GM12878 (cell line): ENCODE results near the gene CYP51A1. TPM values are rescaled to one million over a fixed set of nuclear protein-coding genes. Genes with fewer than 3 reads are reported as not detected.

Experiments
- ATAC-seq: fragments of 200-7000 bp; cut with Tn5 transposase; 3 replicates; pipeline ENCODE4 v1.9.1; 2020; ENCODE audit warnings: mild to moderate bottlenecking, moderate library complexity
- BruUV-seq: library from RNA; stranded (reverse); fragments of 400-500 nt; replicated peaks from 2 replicates; lab custom pipeline; 2021; lab: Mats Ljungman, UMichigan
- CTCF ChIA-PET: fragments of 300-600 bp; sonication (Branson Sonifier 250); formaldehyde crosslinking; extraction: SDS; loops from one replicate; lab custom pipeline; 2021; ENCODE audit warnings: inconsistent platforms; lab: Yijun Ruan, JAX
- POLR2A ChIA-PET: fragments of 350-600 bp; formaldehyde crosslinking; extraction: SDS; loops from one replicate; lab custom pipeline; 2021; ENCODE audit warnings: inconsistent platforms; lab: Charles Lee
- RAD21 ChIA-PET: fragments of 300-600 bp; sonication (Branson Sonifier 250); formaldehyde crosslinking; loops from one replicate; lab custom pipeline; 2023; ENCODE audit warnings: antibody characterized with exemption; ENCODE audit not compliant: unreplicated experiment; lab: Charles Lee
- SMC1A ChIA-PET: fragments of 300-600 bp; sonication (Branson Sonifier 250); formaldehyde crosslinking; loops from one replicate; lab custom pipeline; 2023; ENCODE audit not compliant: unreplicated experiment, uncharacterized antibody; lab: Charles Lee
- DNase-seq: peaks from one replicate; pipeline ENCODE4 v3.0.0-alpha.2; 2011; ENCODE audit warnings: low read depth, low spot score
- FAIRE-seq: peaks from 3 replicates; lab custom pipeline; 2011; peaks lifted over from hg19 to GRCh38; lab: Jason Lieb, UNC
- H2AFZ ChIP-seq: 2 replicates; pipeline ENCODE4 v1.6.0; 2011; ENCODE audit warnings: low read depth, low read length, control low read depth; ENCODE audit not compliant: control insufficient read depth
- H3K27ac ChIP-seq: 2 replicates; pipeline ENCODE4 v1.5.1; 2011; ENCODE audit warnings: control low read depth; ENCODE audit not compliant: control insufficient read depth, insufficient read depth
- H3K27me3 ChIP-seq, 2 experiments: replicated peaks in 1 of 2; 2 replicates each; pipeline versions ENCODE4 v1.6.0 to v1.6.1; 2011; ENCODE audit warnings: low read length in 1 of 2; ENCODE audit not compliant: control insufficient read depth in 2 of 2, insufficient read depth in 2 of 2
- H3K36me3 ChIP-seq, 2 experiments: 2 replicates each; pipeline ENCODE4 v1.5.1; 2011; ENCODE audit warnings: low read length in 1 of 2; ENCODE audit not compliant: control insufficient read depth in 2 of 2, insufficient read depth in 2 of 2
- H3K4me1 ChIP-seq: 2 replicates; pipeline ENCODE4 v1.6.1; 2011; ENCODE audit warnings: mild to moderate bottlenecking, low read length, moderate library complexity, mixed read lengths; ENCODE audit not compliant: control insufficient read depth, insufficient read depth
- H3K4me2 ChIP-seq: 2 replicates; pipeline ENCODE4 v1.6.0; 2011; ENCODE audit warnings: control low read depth; ENCODE audit not compliant: control insufficient read depth, insufficient read depth
- H3K4me3 ChIP-seq: fragments of 200-600 bp; sonication (generic); 2 replicates; pipeline ENCODE4 v1.5.1; 2016
- H3K79me2 ChIP-seq: 2 replicates; pipeline ENCODE4 v1.6.0; 2011; ENCODE audit warnings: low read length; ENCODE audit not compliant: control insufficient read depth, insufficient read depth
- H3K9ac ChIP-seq: 2 replicates; pipeline ENCODE4 v1.8.0; 2011; ENCODE audit warnings: low read length, control low read depth, mixed read lengths; ENCODE audit not compliant: control insufficient read depth, insufficient read depth
- H3K9me3 ChIP-seq: replicated peaks from 3 replicates; pipeline ENCODE4 v1.5.1; 2011; ENCODE audit warnings: mild to moderate bottlenecking, low read length; ENCODE audit not compliant: control insufficient read depth, insufficient read depth
- H4K20me1 ChIP-seq: 2 replicates; pipeline ENCODE4 v1.6.0; 2011; ENCODE audit not compliant: control insufficient read depth, insufficient read depth
- BHLHE40 ChIP-seq, 2 experiments: fragments of 450-650 bp in 1 of 2; IDR thresholded peaks; 2 replicates each; pipeline ENCODE4 v1.6.1; 2011 to 2017; ENCODE audit warnings: low read depth in 2 of 2, borderline replicate concordance in 1 of 2, improper control_type of control experiment in 1 of 2, low read length in 1 of 2, mild to moderate bottlenecking in 1 of 2
- BRCA1 ChIP-seq: IDR thresholded peaks from 2 replicates; pipeline ENCODE4 v1.6.1; 2011; ENCODE audit warnings: low read depth, low read length, improper control_type of control experiment
- CHD2 ChIP-seq: IDR thresholded peaks from 2 replicates; pipeline ENCODE4 v1.6.1; 2011; ENCODE audit warnings: low read depth, low read length, improper control_type of control experiment, borderline replicate concordance
- ESRRA ChIP-seq: IDR thresholded peaks from 2 replicates; pipeline ENCODE4 v1.6.1; 2012; ENCODE audit warnings: mild to moderate bottlenecking, low read length, improper control_type of control experiment
- FOS ChIP-seq: IDR thresholded peaks from 3 replicates; pipeline ENCODE4 v1.6.1; 2011; ENCODE audit warnings: borderline replicate concordance; ENCODE audit not compliant: insufficient read length; ENCODE audit errors: extremely low read depth
- HCFC1 ChIP-seq: fragments of 150-350 bp; IDR thresholded peaks from 2 replicates; pipeline ENCODE4 v1.6.1; 2014; ENCODE audit warnings: low read length
- HDGF ChIP-seq: fragments of 450-650 bp; IDR thresholded peaks from 2 replicates; pipeline ENCODE4 v1.6.1; 2016; ENCODE audit warnings: antibody characterized with exemption
- IRF4 ChIP-seq: IDR thresholded peaks from 2 replicates; pipeline ENCODE4 v1.6.1; 2011; ENCODE audit warnings: low read depth, low read length
- NR2F1 ChIP-seq: fragments of 450-650 bp; conservative IDR thresholded peaks from 2 replicates; pipeline ENCODE4 v1.6.1; 2017; ENCODE audit warnings: mild to moderate bottlenecking
- PBX3 ChIP-seq: IDR thresholded peaks from 2 replicates; pipeline ENCODE4 v1.6.1; 2011; ENCODE audit warnings: mild to moderate bottlenecking, low read depth, low read length, moderate library complexity; ENCODE audit not compliant: insufficient replicate concordance
- RAD21 ChIP-seq: IDR thresholded peaks from 2 replicates; pipeline ENCODE4 v1.6.1; 2011; ENCODE audit warnings: mild to moderate bottlenecking, low read depth, low read length, moderate library complexity; ENCODE audit not compliant: insufficient read depth
- RUNX3 ChIP-seq: IDR thresholded peaks from 2 replicates; pipeline ENCODE4 v1.6.1; 2012; ENCODE audit warnings: low read length, inconsistent platforms
- SMAD5 ChIP-seq: IDR thresholded peaks from 2 replicates; pipeline ENCODE4 v1.6.1; 2016; ENCODE audit warnings: antibody characterized with exemption, low read depth
- TCF12 ChIP-seq: IDR thresholded peaks from 2 replicates; pipeline ENCODE4 v1.6.1; 2011; ENCODE audit warnings: low read depth, mild to moderate bottlenecking, low read length
- YY1 ChIP-seq: IDR thresholded peaks from 2 replicates; pipeline ENCODE4 v1.6.1; 2011; ENCODE audit warnings: low read depth, mild to moderate bottlenecking, low read length
- ZNF217 ChIP-seq: fragments of 450-650 bp; IDR thresholded peaks from 2 replicates; pipeline ENCODE4 v1.6.1; 2017; ENCODE audit warnings: antibody characterized with exemption, mild to moderate bottlenecking
- ZNF24 ChIP-seq: fragments of 450-650 bp; IDR thresholded peaks from 2 replicates; pipeline ENCODE4 v1.6.1; 2017; ENCODE audit warnings: antibody characterized with exemption, mild to moderate bottlenecking
- ZNF384 ChIP-seq: IDR thresholded peaks from 2 replicates; pipeline ENCODE4 v1.6.1; 2012; ENCODE audit warnings: low read depth, mild to moderate bottlenecking, low read length, improper control_type of control experiment, borderline replicate concordance
- WGBS: methylation state at CpG from one replicate; pipeline ENCODE4 v1.1.6; 2016; ENCODE audit warnings: low lambda C conversion rate; ENCODE audit not compliant: insufficient replicate concordance, insufficient coverage; ENCODE audit errors: missing lambda C conversion rate; 5-methylcytosine and 5-hydroxymethylcytosine counted together
- in situ Hi-C: fragments of 300-500 bp; cut with MboI; formaldehyde crosslinking; loops from 9 replicates; pipeline ENCODE4 v1.14.3; 2018; ENCODE audit warnings: mixed read lengths
- intact Hi-C: fragments of 100-400 bp; cut with micrococcal nuclease; formaldehyde crosslinking; loops from one replicate; pipeline ENCODE4 v1.14.2; 2022; ENCODE audit not compliant: unreplicated experiment
- polyA plus RNA-seq, 11 experiments: library from polyadenylated mRNA; depleted of rRNA in 4 of 11; unstranded in 6 of 11; stranded (reverse) in 5 of 11; fragments of >200 nt; fragmentation: Nextera tagmentation in 4 of 11; fragmentation: Illumina TruSeq in 1 of 11; extraction: Ambion mirVana in 4 of 11; extraction: Trizol in 1 of 11; gene quantifications; 1 replicate in 1 of 11; 2 replicates in 10 of 11; pipeline versions ENCODE4 v1.2.1 to v1.2.3, GENCODE V29; 2011 to 2016; ENCODE audit warnings: inconsistent platforms in 2 of 11, missing spikeins in 2 of 11, low read depth in 1 of 11
- total RNA-seq, 4 experiments: library from RNA; depleted of rRNA in 3 of 4; stranded (reverse); fragments of >200 nt in 3 of 4; fragmentation: Illumina TruSeq in 1 of 4; extraction: Trizol in 1 of 4; gene quantifications; 2 replicates each; pipeline versions ENCODE4 v1.2.1 to v1.2.3, GENCODE V29; 2013 to 2021
- TF ChIP-seq, protein P1 (sequence below): fragments of 450-650 bp; IDR thresholded peaks from 2 replicates; pipeline ENCODE4 v1.6.1; 2016; ENCODE audit warnings: mild to moderate bottlenecking, moderate library complexity, borderline replicate concordance
- TF ChIP-seq, protein P2 (sequence below): fragments of 450-650 bp; IDR thresholded peaks from 2 replicates; pipeline ENCODE4 v1.6.1; 2016; ENCODE audit warnings: mild to moderate bottlenecking

Gene CYP51A1
- total and polyA plus RNA-seq, 10 of the 15 experiments (the other 5 are each of a cell fraction or from before 2014, with no cell fraction given) = 21.5 to 113 (median 61.8) TPM

DNA sequence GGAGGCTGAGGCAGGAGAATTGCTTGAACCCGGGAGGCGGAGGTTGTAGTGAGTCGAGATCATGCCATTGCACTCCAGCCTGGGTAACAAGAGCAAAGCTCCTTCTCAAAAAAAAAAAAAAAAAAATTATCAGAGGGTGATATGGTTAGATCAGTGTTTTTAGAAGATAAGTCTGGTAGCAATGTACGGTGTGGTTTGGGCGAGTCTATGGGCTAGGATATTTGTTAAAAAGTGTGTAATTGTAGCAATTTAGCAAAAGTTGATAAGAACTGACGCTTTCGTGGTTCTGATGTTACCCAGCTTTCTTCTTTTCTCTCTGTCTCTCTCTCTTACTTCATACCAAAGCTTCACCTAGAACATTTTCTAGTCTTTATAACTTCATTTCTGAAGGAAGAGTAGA is 6.9 kb upstream of the CYP51A1 start (continued):
- TF ChIP-seq YY1 = no peak

- ChIA-PET RAD21 (no interaction called here), POLR2A (no interaction called here)
- Histone ChIP-seq H3K36me3 (no peaks in the 10 kb centered on the region), H3K4me2 (no peak overlapping the region), H4K20me1 (no peaks in the 10 kb centered on the region), H3K27ac (no peak overlapping the region), H3K79me2 (peaks cover 20% of the 10 kb centered on the region), H3K27me3 (no peaks in the 10 kb centered on the region), H3K9ac (no peak overlapping the region), H2AFZ (peak overlapping the region; percentile 29; the same call in 1 of the 2 replicates)
- intact Hi-C loops (no loop called here), in situ Hi-C loops (no loop called here)
- ATAC-seq = no peak
- 73% methylated on average over 2 of the region's 2 CpGs for WGBS
- TF ChIP-seq, protein P1, sequence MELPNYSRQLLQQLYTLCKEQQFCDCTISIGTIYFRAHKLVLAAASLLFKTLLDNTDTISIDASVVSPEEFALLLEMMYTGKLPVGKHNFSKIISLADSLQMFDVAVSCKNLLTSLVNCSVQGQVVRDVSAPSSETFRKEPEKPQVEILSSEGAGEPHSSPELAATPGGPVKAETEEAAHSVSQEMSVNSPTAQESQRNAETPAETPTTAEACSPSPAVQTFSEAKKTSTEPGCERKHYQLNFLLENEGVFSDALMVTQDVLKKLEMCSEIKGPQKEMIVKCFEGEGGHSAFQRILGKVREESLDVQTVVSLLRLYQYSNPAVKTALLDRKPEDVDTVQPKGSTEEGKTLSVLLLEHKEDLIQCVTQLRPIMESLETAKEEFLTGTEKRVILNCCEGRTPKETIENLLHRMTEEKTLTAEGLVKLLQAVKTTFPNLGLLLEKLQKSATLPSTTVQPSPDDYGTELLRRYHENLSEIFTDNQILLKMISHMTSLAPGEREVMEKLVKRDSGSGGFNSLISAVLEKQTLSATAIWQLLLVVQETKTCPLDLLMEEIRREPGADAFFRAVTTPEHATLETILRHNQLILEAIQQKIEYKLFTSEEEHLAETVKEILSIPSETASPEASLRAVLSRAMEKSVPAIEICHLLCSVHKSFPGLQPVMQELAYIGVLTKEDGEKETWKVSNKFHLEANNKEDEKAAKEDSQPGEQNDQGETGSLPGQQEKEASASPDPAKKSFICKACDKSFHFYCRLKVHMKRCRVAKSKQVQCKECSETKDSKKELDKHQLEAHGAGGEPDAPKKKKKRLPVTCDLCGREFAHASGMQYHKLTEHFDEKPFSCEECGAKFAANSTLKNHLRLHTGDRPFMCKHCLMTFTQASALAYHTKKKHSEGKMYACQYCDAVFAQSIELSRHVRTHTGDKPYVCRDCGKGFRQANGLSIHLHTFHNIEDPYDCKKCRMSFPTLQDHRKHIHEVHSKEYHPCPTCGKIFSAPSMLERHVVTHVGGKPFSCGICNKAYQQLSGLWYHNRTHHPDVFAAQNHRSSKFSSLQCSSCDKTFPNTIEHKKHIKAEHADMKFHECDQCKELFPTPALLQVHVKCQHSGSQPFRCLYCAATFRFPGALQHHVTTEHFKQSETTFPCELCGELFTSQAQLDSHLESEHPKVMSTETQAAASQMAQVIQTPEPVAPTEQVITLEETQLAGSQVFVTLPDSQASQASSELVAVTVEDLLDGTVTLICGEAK = no peak
- no peak for TF ChIP-seq FOS
- TF ChIP-seq CHD2 = no peak
- TF ChIP-seq ZNF217 = no peak
- TF ChIP-seq BHLHE40 (IDR thresholded peaks at IDR 0.05; ENCODE audit: borderline replicate concordance in 1 of 2, low read depth in 2 of 2, low read length in 1 of 2) = no peak
- TF ChIP-seq RAD21 = no peak
- TF ChIP-seq IRF4 = no peak
- no peak for TF ChIP-seq TCF12
- TF ChIP-seq RUNX3 = no peak
- TF ChIP-seq NR2F1 = no peak
- TF ChIP-seq SMAD5 = no peak
- no peak for TF ChIP-seq ZNF384
- TF ChIP-seq PBX3 = no peak
- TF ChIP-seq, protein P2, sequence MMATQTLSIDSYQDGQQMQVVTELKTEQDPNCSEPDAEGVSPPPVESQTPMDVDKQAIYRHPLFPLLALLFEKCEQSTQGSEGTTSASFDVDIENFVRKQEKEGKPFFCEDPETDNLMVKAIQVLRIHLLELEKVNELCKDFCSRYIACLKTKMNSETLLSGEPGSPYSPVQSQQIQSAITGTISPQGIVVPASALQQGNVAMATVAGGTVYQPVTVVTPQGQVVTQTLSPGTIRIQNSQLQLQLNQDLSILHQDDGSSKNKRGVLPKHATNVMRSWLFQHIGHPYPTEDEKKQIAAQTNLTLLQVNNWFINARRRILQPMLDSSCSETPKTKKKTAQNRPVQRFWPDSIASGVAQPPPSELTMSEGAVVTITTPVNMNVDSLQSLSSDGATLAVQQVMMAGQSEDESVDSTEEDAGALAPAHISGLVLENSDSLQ = no peak
- no peak for TF ChIP-seq ESRRA
- no peak for TF ChIP-seq HCFC1
- no peak for TF ChIP-seq BRCA1
- TF ChIP-seq ZNF24 = no peak
- no peak for TF ChIP-seq HDGF
- TF ChIP-seq, all 136 proteins: peak for 0
- BruUV-seq = no TSS peak
- no peaks in the 10 kb centered on the region; the same call in 1 of the 3 replicates for H3K9me3 ChIP-seq
- ChIA-PET SMC1A (no interaction called here), CTCF (interaction anchor here (1.7 kb wide), 1 partner anchor 287 kb away, joined by 4 read pairs; no protein-coding TSS in a partner anchor)
- no peaks in the 10 kb centered on the region; the same call in 1 of the 2 replicates for H3K4me1 ChIP-seq
- no peak overlapping the region for H3K4me3 ChIP-seq
- FAIRE-seq = no peak
- DNase-seq = no peak
These were observed 3.3 kb upstream of the CYP51A1 start for GRCh38 chr7:92137557-92137956.
